ENCODE measurements around the gene SLC6A6.

The SLC6A6 gene

GRCh38 chr3:14482271-14482721, 79.9 kb downstream of the SLC6A6 start:
- Histone ChIP-seq H3F3A (ENCODE audit: insufficient read depth, low read length) (no peaks in the 10 kb centered on the region), H3K9ac (ENCODE audit: low read length) (no peak overlapping the region), H3K4me3 (ENCODE audit: low read depth, low read length, poor library complexity, severe bottlenecking) (no peak overlapping the region), H3K4me2 (ENCODE audit: low read length) (no peak overlapping the region), H2AFZ (ENCODE audit: low read length) (no peak overlapping the region), H3K79me2 (ENCODE audit: insufficient read depth, low read length) (no peaks in the 10 kb centered on the region), H3K9me2 (ENCODE audit: low read depth, low read length) (no peaks in the 10 kb centered on the region), H4K20me1 (ENCODE audit: insufficient read depth, low read length) (no peaks in the 10 kb centered on the region), H3K27ac (ENCODE audit: low read depth, low read length, poor library complexity, severe bottlenecking) (no peak overlapping the region), H3K9me3 (ENCODE audit: low read length) (no peaks in the 10 kb centered on the region), H3K4me1 (ENCODE audit: insufficient read depth, low read length, severe bottlenecking) (no peaks in the 10 kb centered on the region), H3K36me3 (ENCODE audit: insufficient read depth, low read length) (peaks cover 94% of the 10 kb centered on the region), H3K27me3 (ENCODE audit: insufficient read depth, low read length) (no peaks in the 10 kb centered on the region)
- no peak for TF ChIP-seq EZH2 (IDR thresholded peaks at IDR 0.05; ENCODE audit: borderline replicate concordance, low read length)
- TF ChIP-seq, protein P1, sequence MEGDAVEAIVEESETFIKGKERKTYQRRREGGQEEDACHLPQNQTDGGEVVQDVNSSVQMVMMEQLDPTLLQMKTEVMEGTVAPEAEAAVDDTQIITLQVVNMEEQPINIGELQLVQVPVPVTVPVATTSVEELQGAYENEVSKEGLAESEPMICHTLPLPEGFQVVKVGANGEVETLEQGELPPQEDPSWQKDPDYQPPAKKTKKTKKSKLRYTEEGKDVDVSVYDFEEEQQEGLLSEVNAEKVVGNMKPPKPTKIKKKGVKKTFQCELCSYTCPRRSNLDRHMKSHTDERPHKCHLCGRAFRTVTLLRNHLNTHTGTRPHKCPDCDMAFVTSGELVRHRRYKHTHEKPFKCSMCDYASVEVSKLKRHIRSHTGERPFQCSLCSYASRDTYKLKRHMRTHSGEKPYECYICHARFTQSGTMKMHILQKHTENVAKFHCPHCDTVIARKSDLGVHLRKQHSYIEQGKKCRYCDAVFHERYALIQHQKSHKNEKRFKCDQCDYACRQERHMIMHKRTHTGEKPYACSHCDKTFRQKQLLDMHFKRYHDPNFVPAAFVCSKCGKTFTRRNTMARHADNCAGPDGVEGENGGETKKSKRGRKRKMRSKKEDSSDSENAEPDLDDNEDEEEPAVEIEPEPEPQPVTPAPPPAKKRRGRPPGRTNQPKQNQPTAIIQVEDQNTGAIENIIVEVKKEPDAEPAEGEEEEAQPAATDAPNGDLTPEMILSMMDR (IDR thresholded peaks at IDR 0.05; ENCODE audit: low read length): no peak

- Histone ChIP-seq H2AFZ (ENCODE audit: low read length) (no peak overlapping the region), H3K27ac (ENCODE audit: low read depth, low read length, poor library complexity, severe bottlenecking) (no peak overlapping the region), H3K79me2 (ENCODE audit: insufficient read depth, low read length) (no peaks in the 10 kb centered on the region), H3F3A (ENCODE audit: insufficient read depth, low read length) (no peaks in the 10 kb centered on the region), H3K4me3 (ENCODE audit: low read depth, low read length, poor library complexity, severe bottlenecking) (no peak overlapping the region), H3K27me3 (ENCODE audit: insufficient read depth, low read length) (no peaks in the 10 kb centered on the region), H3K9ac (ENCODE audit: low read length) (no peak overlapping the region), H3K4me1 (ENCODE audit: insufficient read depth, low read length, severe bottlenecking) (no peaks in the 10 kb centered on the region), H3K9me2 (ENCODE audit: low read depth, low read length) (no peaks in the 10 kb centered on the region), H3K9me3 (ENCODE audit: low read length) (no peaks in the 10 kb centered on the region), H3K36me3 (ENCODE audit: insufficient read depth, low read length) (peaks cover 94% of the 10 kb centered on the region), H3K4me2 (ENCODE audit: low read length) (no peak overlapping the region), H4K20me1 (ENCODE audit: insufficient read depth, low read length) (no peaks in the 10 kb centered on the region)
- TF ChIP-seq, protein P1 (IDR thresholded peaks at IDR 0.05; ENCODE audit: low read length): no peak
- TF ChIP-seq EZH2 (IDR thresholded peaks at IDR 0.05; ENCODE audit: borderline replicate concordance, low read length): no peak
Observed at GRCh38 chr3:14483286-14483685, 80.9 kb downstream of the SLC6A6 start.

DNA sequence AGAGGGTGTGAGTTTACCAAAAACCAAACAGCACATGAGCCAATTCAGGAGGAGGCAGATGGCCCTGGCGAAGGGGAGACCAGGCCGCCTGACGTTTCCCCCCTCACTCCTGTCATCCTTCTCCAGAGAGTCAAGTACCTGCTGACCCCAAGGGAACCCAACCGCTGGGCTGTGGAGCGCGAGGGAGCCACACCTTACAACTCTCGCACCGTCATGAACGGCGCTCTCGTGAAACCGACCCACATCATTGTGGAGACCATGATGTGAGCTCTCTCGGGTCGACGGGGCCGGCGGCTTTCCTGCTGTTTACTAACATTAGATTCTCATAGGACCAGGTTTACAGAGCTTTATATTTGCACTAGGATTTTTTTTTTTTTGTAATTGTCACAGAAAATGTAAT, 82.3 kb downstream of the SLC6A6 start:
- H3K27ac ChIP-seq (ENCODE audit: low read depth, low read length, poor library complexity, severe bottlenecking): no peak overlapping the region
- no peaks in the 10 kb centered on the region for H3K9me3 ChIP-seq (ENCODE audit: low read length)
- no peaks in the 10 kb centered on the region for H3F3A ChIP-seq (ENCODE audit: insufficient read depth, low read length)
- H3K4me3 ChIP-seq (ENCODE audit: low read depth, low read length, poor library complexity, severe bottlenecking): no peak overlapping the region
- H3K79me2 ChIP-seq (ENCODE audit: insufficient read depth, low read length): no peaks in the 10 kb centered on the region
- no peak overlapping the region for H3K4me2 ChIP-seq (ENCODE audit: low read length)
- H3K9ac ChIP-seq (ENCODE audit: low read length): no peak overlapping the region
- no peaks in the 10 kb centered on the region for H4K20me1 ChIP-seq (ENCODE audit: insufficient read depth, low read length)
- H3K4me1 ChIP-seq (ENCODE audit: insufficient read depth, low read length, severe bottlenecking): no peaks in the 10 kb centered on the region
- no peaks in the 10 kb centered on the region for H3K27me3 ChIP-seq (ENCODE audit: insufficient read depth, low read length)
- no peaks in the 10 kb centered on the region for H3K9me2 ChIP-seq (ENCODE audit: low read depth, low read length)
- no peak overlapping the region for H2AFZ ChIP-seq (ENCODE audit: low read length)
- no peak for TF ChIP-seq EZH2 (IDR thresholded peaks at IDR 0.05; ENCODE audit: borderline replicate concordance, low read length)
- TF ChIP-seq, protein P1 (IDR thresholded peaks at IDR 0.05; ENCODE audit: low read length): no peak
- peaks cover 90% of the 10 kb centered on the region for H3K36me3 ChIP-seq (ENCODE audit: insufficient read depth, low read length)

Measured in OCI-LY1 (cell line).